SH-SY5Y (cell line): ENCODE data around the gene CDK4.

Source experiments
- GATA2 ChIP-seq: IDR thresholded peaks from 2 replicates; pipeline ENCODE4 v1.6.1; 2011; ENCODE audit warnings: mild to moderate bottlenecking, low read depth, low read length
- GATA3 ChIP-seq: IDR thresholded peaks from 2 replicates; pipeline ENCODE4 v1.6.1; 2011; ENCODE audit warnings: low read depth, mild to moderate bottlenecking, low read length, moderate library complexity

GRCh38 chr12:57782243-57782607 is 30.1 kb upstream of the CDK4 start:
- no peak for TF ChIP-seq GATA3
- TF ChIP-seq GATA2, result no peak
